Measurements from ENCODE around the gene SLC7A6OS. TPM values are rescaled to one million over a fixed set of nuclear protein-coding genes. Genes with fewer than 3 reads are reported as not detected.

Gene SLC7A6OS
- total RNA-seq (2014; rRNA removed; shearing (Covaris generic)) (16.4 and 16.5 TPM in 2 replicates), polyA plus RNA-seq (2016; fragmentation: Nextera tagmentation; extraction: Ambion mirVana) (13.8 and 17.9 TPM in 2 replicates)
- long read RNA-seq, full-length matches to known transcripts = 22 of 30 reads
- long read RNA-seq, partial matches to known transcripts = 3 of 30 reads
- long read RNA-seq, other reads (novel, unspliced or antisense) = 5 of 30 reads

- Mint-ChIP-seq H3K27me3 (ENCODE audit: insufficient read depth, low read depth, poor library complexity) (peaks cover 6% of the 10 kb centered on the region), H3K27ac (peak within 1 kb of the TSS; percentile 98), H3K4me1 (peaks cover 14% of the 10 kb centered on the region), H3K4me3 (peak within 1 kb of the TSS; percentile 97), H3K36me3 (ENCODE audit: low read depth) (peaks cover 30% of the 10 kb centered on the region), H3K9me3 (no peaks in the 10 kb centered on the region)
- H4K20me1 ChIP-seq (replicated peaks; ENCODE audit: insufficient read depth) = peaks cover 22% of the 10 kb centered on the region
- H3K27ac ChIP-seq (ENCODE audit: low read depth) = peak within 1 kb of the TSS; percentile 87
- H3F3A ChIP-seq (replicated peaks; ENCODE audit: low read depth) = peaks cover 7% of the 10 kb centered on the region
- peaks cover 22% of the 10 kb centered on the region for H3K4me1 ChIP-seq (ENCODE audit: insufficient read depth)
- ATAC-seq (peak; percentile 98), DNase-seq (ENCODE audit: low spot score) (peak; percentile 98)
- peak within 1 kb of the TSS; percentile 99 for H3K4me2 ChIP-seq
- peaks cover 30% of the 10 kb centered on the region for H3K36me3 ChIP-seq (ENCODE audit: insufficient read depth)
- H3K27me3 ChIP-seq (ENCODE audit: insufficient read depth) = no peaks in the 10 kb centered on the region
- TF ChIP-seq POLR2AphosphoS5 (IDR thresholded peaks at IDR 0.05; ENCODE audit: low read depth) = peak; percentile 95
- no peak for TF ChIP-seq NANOG (IDR thresholded peaks at IDR 0.05; ENCODE audit: borderline replicate concordance)
- TF ChIP-seq ZNF331 (CRISPR knock-in tag; IDR thresholded peaks at IDR 0.05; ENCODE audit: low read depth) = no peak
- TF ChIP-seq, protein P1, sequence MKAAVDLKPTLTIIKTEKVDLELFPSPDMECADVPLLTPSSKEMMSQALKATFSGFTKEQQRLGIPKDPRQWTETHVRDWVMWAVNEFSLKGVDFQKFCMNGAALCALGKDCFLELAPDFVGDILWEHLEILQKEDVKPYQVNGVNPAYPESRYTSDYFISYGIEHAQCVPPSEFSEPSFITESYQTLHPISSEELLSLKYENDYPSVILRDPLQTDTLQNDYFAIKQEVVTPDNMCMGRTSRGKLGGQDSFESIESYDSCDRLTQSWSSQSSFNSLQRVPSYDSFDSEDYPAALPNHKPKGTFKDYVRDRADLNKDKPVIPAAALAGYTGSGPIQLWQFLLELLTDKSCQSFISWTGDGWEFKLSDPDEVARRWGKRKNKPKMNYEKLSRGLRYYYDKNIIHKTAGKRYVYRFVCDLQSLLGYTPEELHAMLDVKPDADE (IDR thresholded peaks at IDR 0.05) = peak; percentile 75
- TF ChIP-seq CREB1 (CRISPR knock-in tag; IDR thresholded peaks at IDR 0.05; ENCODE audit: low read depth) = peak; percentile 62; the same call in 1 of the 2 replicates
- peak within 1 kb of the TSS; percentile 98 for H2AFZ ChIP-seq
- H3K9me2 ChIP-seq (ENCODE audit: insufficient read depth) = no peaks in the 10 kb centered on the region
- peak within 1 kb of the TSS; percentile 97 for H3K4me3 ChIP-seq
- H3K79me2 ChIP-seq (replicated peaks; ENCODE audit: insufficient read depth) = peaks cover 66% of the 10 kb centered on the region
These were observed at the start of gene SLC7A6OS, which contains the start of gene PRMT7 for GRCh38 chr16:68310774-68311511. TSS of gene SLC7A6OS (minus strand) at chr16:68310946. CDS start at chr16:68310926, 20 bp downstream. TSS of gene PRMT7 (plus strand) at chr16:68311019. CDS start at chr16:68315980, 4,961 bp downstream.

DNA sequence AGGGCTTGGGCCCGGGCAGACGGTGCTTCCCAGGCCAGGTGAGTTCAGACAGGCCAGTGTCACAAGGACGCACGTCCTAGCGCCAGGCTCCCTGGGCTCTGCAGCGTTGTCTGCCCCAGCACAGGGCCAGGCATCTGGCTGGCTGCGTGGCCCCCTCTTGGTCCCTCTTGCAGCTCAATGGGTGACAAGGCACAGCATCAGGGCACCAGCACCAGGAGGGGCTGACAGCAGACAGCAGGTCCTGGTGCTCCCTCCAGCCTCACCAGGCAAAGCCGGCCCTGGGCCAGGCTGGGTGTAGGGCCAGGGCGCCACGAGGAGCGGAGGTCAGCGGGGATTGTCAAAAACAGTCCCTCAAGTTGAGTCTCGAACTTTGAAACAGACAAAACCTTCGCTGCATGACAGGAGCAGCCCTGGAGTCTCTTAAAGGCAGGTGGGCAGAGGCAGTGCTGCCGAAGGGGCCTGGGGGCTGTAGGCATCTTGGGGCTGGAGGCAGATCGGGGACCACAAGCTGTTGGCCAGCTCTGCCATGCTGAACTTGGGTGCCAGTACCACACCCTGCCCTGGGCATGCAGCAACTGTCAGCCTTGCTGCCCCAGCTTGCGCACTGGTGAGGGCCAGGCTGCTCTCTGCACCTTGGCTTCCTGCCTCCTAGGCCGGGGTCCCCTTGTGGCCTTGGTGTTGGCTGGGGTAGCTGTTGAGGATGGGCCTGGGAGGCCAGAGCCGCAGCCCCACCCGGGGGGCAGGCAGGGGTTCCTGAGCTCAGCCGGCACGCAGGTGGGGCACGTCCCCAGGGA is 48.8 kb upstream of the SLC7A6OS start:
- H3K36me3 Mint-ChIP-seq (ENCODE audit: low read depth) = peaks cover 13% of the 10 kb centered on the region
- H3K9me3 Mint-ChIP-seq = no peaks in the 10 kb centered on the region
- H3K79me2 ChIP-seq (replicated peaks; ENCODE audit: insufficient read depth) = no peaks in the 10 kb centered on the region
- H3K36me3 ChIP-seq (ENCODE audit: insufficient read depth) = no peaks in the 10 kb centered on the region; the same call in 1 of the 2 replicates
- no peaks in the 10 kb centered on the region; the same call in none of the 2 replicates for H4K20me1 ChIP-seq (replicated peaks; ENCODE audit: insufficient read depth)
- no peaks in the 10 kb centered on the region for H3K9me2 ChIP-seq (ENCODE audit: insufficient read depth)
- H3K27me3 ChIP-seq (ENCODE audit: insufficient read depth) = no peaks in the 10 kb centered on the region
- no peak overlapping the region for H3K4me2 ChIP-seq
- H3K27ac Mint-ChIP-seq = no peak overlapping the region
- H3F3A ChIP-seq (replicated peaks; ENCODE audit: low read depth) = no peaks in the 10 kb centered on the region
- peaks cover 5% of the 10 kb centered on the region for H3K27me3 Mint-ChIP-seq (ENCODE audit: insufficient read depth, low read depth, poor library complexity)
- H3K4me3 Mint-ChIP-seq = no peak overlapping the region
- no peak overlapping the region for H3K4me3 ChIP-seq
- H3K4me1 ChIP-seq (ENCODE audit: insufficient read depth) = no peaks in the 10 kb centered on the region
- ATAC-seq (no peak), DNase-seq (ENCODE audit: low spot score) (no peak)
- H2AFZ ChIP-seq = no peak overlapping the region
- no peak overlapping the region for H3K27ac ChIP-seq (ENCODE audit: low read depth)
- peaks cover 16% of the 10 kb centered on the region for H3K4me1 Mint-ChIP-seq
- TF ChIP-seq, protein P2, sequence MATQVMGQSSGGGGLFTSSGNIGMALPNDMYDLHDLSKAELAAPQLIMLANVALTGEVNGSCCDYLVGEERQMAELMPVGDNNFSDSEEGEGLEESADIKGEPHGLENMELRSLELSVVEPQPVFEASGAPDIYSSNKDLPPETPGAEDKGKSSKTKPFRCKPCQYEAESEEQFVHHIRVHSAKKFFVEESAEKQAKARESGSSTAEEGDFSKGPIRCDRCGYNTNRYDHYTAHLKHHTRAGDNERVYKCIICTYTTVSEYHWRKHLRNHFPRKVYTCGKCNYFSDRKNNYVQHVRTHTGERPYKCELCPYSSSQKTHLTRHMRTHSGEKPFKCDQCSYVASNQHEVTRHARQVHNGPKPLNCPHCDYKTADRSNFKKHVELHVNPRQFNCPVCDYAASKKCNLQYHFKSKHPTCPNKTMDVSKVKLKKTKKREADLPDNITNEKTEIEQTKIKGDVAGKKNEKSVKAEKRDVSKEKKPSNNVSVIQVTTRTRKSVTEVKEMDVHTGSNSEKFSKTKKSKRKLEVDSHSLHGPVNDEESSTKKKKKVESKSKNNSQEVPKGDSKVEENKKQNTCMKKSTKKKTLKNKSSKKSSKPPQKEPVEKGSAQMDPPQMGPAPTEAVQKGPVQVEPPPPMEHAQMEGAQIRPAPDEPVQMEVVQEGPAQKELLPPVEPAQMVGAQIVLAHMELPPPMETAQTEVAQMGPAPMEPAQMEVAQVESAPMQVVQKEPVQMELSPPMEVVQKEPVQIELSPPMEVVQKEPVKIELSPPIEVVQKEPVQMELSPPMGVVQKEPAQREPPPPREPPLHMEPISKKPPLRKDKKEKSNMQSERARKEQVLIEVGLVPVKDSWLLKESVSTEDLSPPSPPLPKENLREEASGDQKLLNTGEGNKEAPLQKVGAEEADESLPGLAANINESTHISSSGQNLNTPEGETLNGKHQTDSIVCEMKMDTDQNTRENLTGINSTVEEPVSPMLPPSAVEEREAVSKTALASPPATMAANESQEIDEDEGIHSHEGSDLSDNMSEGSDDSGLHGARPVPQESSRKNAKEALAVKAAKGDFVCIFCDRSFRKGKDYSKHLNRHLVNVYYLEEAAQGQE (IDR thresholded peaks at IDR 0.05; ENCODE audit: unreplicated experiment) = no peak
- TF ChIP-seq EZH2 (IDR thresholded peaks at IDR 0.05; ENCODE audit: low read depth, unreplicated experiment) = no peak
- TF ChIP-seq NANOG (IDR thresholded peaks at IDR 0.05; ENCODE audit: borderline replicate concordance) = no peak
